GM12892 (cell line): ENCODE results near the gene TRPM3.

Experiments used
- POLR2A ChIP-seq: IDR thresholded peaks from 2 replicates; pipeline ENCODE4 v1.6.1; 2011; ENCODE audit warnings: low read depth, low read length, control low read depth
- TAF1 ChIP-seq: IDR thresholded peaks from 2 replicates; pipeline ENCODE4 v1.6.1; 2011; ENCODE audit warnings: low read depth, mild to moderate bottlenecking, control low read depth, low read length, borderline replicate concordance

DNA sequence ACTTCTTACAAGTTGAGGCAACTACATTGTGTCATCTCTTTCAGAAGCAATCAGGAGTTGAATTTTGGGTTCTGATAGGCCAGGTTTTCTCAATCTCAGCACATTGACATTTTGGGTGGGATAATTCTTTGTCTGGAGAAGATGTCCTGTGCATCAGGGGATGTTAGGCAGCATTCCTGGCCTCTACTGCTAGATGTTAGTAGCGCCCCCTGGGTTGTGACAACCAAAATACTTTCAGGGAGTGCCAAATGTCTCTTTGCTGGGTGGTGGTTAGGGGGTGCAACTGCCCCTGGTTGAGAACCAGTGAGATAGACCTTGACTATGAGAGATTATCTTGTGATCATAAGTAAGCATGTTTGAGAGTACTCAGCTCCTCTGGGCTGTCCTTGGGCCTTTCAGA lies 542.7 kb downstream of the TRPM3 start:
- no peak for TF ChIP-seq TAF1
- no peak for TF ChIP-seq POLR2A
